Natural killer cell (primary cell): Measurements from ENCODE around the gene FAM180B. TPM values are rescaled to one million over a fixed set of nuclear protein-coding genes. Genes with fewer than 3 reads are reported as not detected.

Experiments
- ATAC-seq, 3 donors: fragments of 150-1000 bp in 2 of 3; fragments of 200-7000 bp in 1 of 3; cut with Tn5 transposase; 1 replicate in 1 of 3; 2 replicates in 2 of 3; pipeline ENCODE4 v1.10.0; 2021; ENCODE audit warnings: mild to moderate bottlenecking in 2 of 3, moderate library complexity in 2 of 3
- DNase-seq, 2 donors: peaks; one replicate each; pipeline versions ENCODE4 v3.0.0 to v3.0.0-alpha.2; 2013 to 2021; ENCODE audit warnings: mixed read lengths in 1 of 2
- H3K27ac ChIP-seq: one replicate; pipeline ENCODE4 v1.5.1; 2013; ENCODE audit warnings: mild to moderate bottlenecking, low read length
- H3K27me3 ChIP-seq: one replicate; pipeline ENCODE4 v1.6.1; 2013; ENCODE audit warnings: low read length; ENCODE audit not compliant: control insufficient read depth, insufficient read depth
- H3K36me3 ChIP-seq: one replicate; pipeline ENCODE4 v1.6.1; 2013; ENCODE audit warnings: low read length; ENCODE audit not compliant: control insufficient read depth, insufficient read depth
- H3K4me1 ChIP-seq: one replicate; pipeline ENCODE4 v1.6.1; 2013; ENCODE audit warnings: low read length; ENCODE audit not compliant: control insufficient read depth, insufficient read depth
- H3K4me3 ChIP-seq: one replicate; pipeline ENCODE4 v1.5.1; 2013; ENCODE audit warnings: low read length
- H3K9me3 ChIP-seq: one replicate; pipeline ENCODE4 v1.6.1; 2013; ENCODE audit warnings: low read length; ENCODE audit not compliant: control insufficient read depth, insufficient read depth
- H3K27ac Mint-ChIP-seq, 2 donors: one replicate each; pipeline ENCODE4 v1.8.0; 2022; ENCODE audit warnings: mild to moderate bottlenecking in 2 of 2, mixed read lengths in 2 of 2, moderate library complexity in 1 of 2
- H3K27me3 Mint-ChIP-seq, 2 donors: one replicate each; pipeline ENCODE4 v1.8.0; 2022; ENCODE audit warnings: low read depth in 2 of 2, mixed read lengths in 2 of 2
- H3K36me3 Mint-ChIP-seq: one replicate; pipeline ENCODE4 v1.8.0; 2022; ENCODE audit warnings: mixed read lengths
- H3K4me1 Mint-ChIP-seq, 2 donors: one replicate each; pipeline ENCODE4 v1.8.0; 2022; ENCODE audit warnings: mixed read lengths in 2 of 2
- H3K4me3 Mint-ChIP-seq: one replicate; pipeline ENCODE4 v1.8.0; 2022; ENCODE audit warnings: mild to moderate bottlenecking, moderate library complexity, mixed read lengths
- H3K9me3 Mint-ChIP-seq, 2 donors: one replicate each; pipeline ENCODE4 v1.8.0; 2022; ENCODE audit warnings: mixed read lengths in 2 of 2
- WGBS: methylation state at CpG from one replicate; pipeline ENCODE4 v1.1.7; 2013; ENCODE audit warnings: missing lambda C conversion rate; ENCODE audit not compliant: insufficient coverage; 5-methylcytosine and 5-hydroxymethylcytosine counted together
- intact Hi-C: fragments of 100-400 bp; cut with micrococcal nuclease; formaldehyde crosslinking; loops from one replicate; pipeline ENCODE4 v1.14.2; 2022
- total RNA-seq, 4 donors: library from RNA; stranded (reverse); fragments of 120-200 nt in 1 of 4; gene quantifications; one replicate each; pipeline versions ENCODE4 v1.2.3 to v1.2.4, GENCODE V29; 2013 to 2022
- TF ChIP-seq, protein P1 (sequence below): fragments of 200-600 bp; IDR thresholded peaks from one replicate; pipeline ENCODE4 v1.8.0; 2022; ENCODE audit warnings: antibody characterized with exemption

The FAM180B gene
- total RNA-seq, 3 donors from 2014 or later (not counting 1 experiment from before 2014, with no cell fraction given) = 0.25 TPM; not detected in 2

DNA sequence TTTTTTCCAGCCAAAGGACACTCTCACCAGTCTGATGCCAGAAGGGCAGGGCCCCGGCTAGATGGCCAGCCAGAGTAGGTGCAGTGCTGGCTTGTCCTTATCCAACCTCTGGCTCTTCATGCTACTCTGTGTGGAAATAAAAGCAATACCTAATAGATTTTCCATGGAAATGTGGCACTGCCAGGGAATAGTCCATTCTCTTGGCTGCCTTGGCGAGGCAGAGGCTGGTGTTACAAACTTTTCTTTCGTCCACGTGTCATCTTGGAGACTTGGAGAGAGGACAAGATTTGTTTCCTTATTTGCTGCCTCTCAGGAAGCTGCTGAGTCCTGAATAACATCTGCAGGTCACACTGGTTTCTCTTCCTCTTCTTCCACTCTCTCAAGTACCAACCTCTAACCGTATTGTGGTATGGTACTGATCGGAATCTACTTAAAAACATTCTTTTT, 24.9 kb downstream of the FAM180B start:
- H3K9me3 ChIP-seq = no peaks in the 10 kb centered on the region
- Mint-ChIP-seq H3K27me3 (peaks cover 2 to 11% of the 10 kb centered on the region in 2 donors), H3K4me3 (no peak overlapping the region), H3K4me1 (peaks cover 14 to 19% of the 10 kb centered on the region in 2 donors), H3K36me3 (no peaks in the 10 kb centered on the region), H3K9me3 (no peaks in the 10 kb centered on the region), H3K27ac (no peak overlapping the region)
- H3K4me3 ChIP-seq = no peak overlapping the region
- TF ChIP-seq, protein P1, sequence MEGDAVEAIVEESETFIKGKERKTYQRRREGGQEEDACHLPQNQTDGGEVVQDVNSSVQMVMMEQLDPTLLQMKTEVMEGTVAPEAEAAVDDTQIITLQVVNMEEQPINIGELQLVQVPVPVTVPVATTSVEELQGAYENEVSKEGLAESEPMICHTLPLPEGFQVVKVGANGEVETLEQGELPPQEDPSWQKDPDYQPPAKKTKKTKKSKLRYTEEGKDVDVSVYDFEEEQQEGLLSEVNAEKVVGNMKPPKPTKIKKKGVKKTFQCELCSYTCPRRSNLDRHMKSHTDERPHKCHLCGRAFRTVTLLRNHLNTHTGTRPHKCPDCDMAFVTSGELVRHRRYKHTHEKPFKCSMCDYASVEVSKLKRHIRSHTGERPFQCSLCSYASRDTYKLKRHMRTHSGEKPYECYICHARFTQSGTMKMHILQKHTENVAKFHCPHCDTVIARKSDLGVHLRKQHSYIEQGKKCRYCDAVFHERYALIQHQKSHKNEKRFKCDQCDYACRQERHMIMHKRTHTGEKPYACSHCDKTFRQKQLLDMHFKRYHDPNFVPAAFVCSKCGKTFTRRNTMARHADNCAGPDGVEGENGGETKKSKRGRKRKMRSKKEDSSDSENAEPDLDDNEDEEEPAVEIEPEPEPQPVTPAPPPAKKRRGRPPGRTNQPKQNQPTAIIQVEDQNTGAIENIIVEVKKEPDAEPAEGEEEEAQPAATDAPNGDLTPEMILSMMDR = no peak
- H3K27me3 ChIP-seq = no peaks in the 10 kb centered on the region
- no peak overlapping the region for H3K27ac ChIP-seq
- 50% methylated on average over 6 of the region's 6 CpGs for WGBS
- H3K4me1 ChIP-seq = peaks cover 15% of the 10 kb centered on the region
- ATAC-seq (no peak), DNase-seq (no peak)
- intact Hi-C loops = no loop called here
- H3K36me3 ChIP-seq = no peaks in the 10 kb centered on the region

DNA sequence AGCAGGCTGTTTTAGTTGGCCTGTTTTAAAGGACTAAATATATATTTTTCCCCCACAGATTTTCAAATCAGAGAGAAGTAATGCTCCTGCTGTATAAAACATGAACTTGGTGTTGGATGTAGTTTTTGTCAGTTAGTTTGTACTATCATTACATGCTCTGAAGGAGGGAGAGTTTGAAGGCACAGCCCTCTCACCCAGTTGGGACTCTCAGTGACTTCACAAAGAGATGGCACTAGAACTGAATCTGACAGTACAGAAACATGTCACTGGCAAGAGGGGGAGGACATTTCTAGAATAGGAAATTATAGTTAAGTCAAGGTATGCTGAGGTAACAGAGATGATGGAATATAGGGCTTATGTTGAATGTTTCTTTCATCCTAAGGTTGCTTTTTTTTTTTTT, 28.8 kb downstream of the FAM180B start:
- H3K27ac Mint-ChIP-seq = no peak overlapping the region
- no peak for ATAC-seq
- peaks cover 20 to 22% of the 10 kb centered on the region in 2 donors for H3K4me1 Mint-ChIP-seq
- Histone ChIP-seq H3K4me3 (no peak overlapping the region), H3K27me3 (no peaks in the 10 kb centered on the region), H3K9me3 (no peaks in the 10 kb centered on the region), H3K4me1 (peaks cover 23% of the 10 kb centered on the region), H3K27ac (no peak overlapping the region), H3K36me3 (peaks cover 4% of the 10 kb centered on the region)
- H3K4me3 Mint-ChIP-seq = peak overlapping the region; percentile 81
- DNase-seq = no peak
- H3K27me3 Mint-ChIP-seq = peaks cover 0 to 5% of the 10 kb centered on the region in 2 donors
- TF ChIP-seq, protein P1 = no peak
- no peaks in the 10 kb centered on the region for H3K9me3 Mint-ChIP-seq
- peaks cover 9% of the 10 kb centered on the region for H3K36me3 Mint-ChIP-seq
- intact Hi-C loops = no loop called here

DNA sequence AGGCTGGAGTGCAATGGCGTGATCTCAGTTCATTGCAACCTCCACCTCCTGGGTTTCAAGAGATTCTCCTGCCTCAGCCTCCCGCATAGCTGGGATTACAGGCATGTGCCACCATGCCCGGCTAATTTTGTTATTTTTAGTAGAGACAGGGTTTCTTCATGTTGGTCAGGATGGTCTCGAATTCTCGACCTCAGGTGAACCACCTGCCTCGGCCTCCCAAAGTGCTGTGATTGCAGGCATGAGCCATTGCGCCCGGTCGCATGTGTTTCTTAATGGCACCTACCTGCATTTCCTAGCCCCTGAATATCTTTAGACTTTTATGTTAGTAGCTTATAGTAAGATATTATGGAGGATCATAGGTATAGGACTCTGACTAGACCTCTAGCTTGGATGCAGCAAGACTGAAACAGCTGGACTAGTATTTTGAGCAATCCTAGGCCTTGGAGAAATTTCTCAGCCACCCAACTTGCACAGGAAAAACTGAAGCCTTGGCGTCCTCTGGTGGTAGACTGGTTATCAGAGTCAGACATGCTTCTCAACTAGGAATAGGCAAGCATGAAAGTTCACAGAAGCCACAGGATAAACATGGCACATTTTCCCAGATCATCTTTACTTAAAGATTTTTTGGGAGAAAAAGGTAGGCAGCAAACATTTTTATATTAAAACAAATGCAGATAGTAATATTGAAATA, 30.4 kb downstream of the FAM180B start:
- WGBS = 91% methylated on average over 10 of the region's 10 CpGs
- Histone ChIP-seq H3K9me3 (no peaks in the 10 kb centered on the region), H3K4me1 (peaks cover 19% of the 10 kb centered on the region), H3K4me3 (no peak overlapping the region), H3K36me3 (peaks cover 20% of the 10 kb centered on the region), H3K27ac (no peak overlapping the region), H3K27me3 (no peaks in the 10 kb centered on the region)
- Mint-ChIP-seq H3K4me3 (peak overlapping the region; percentile 81), H3K36me3 (peaks cover 9% of the 10 kb centered on the region), H3K4me1 (peaks cover 20 to 22% of the 10 kb centered on the region in 2 donors), H3K27me3 (peaks cover 0 to 5% of the 10 kb centered on the region in 2 donors), H3K27ac (no peak overlapping the region), H3K9me3 (no peaks in the 10 kb centered on the region)
- intact Hi-C loops = no loop called here
- TF ChIP-seq, protein P1 = no peak
- DNase-seq = peak in 1 of 2 donors; percentile 35
- no peak for ATAC-seq

DNA sequence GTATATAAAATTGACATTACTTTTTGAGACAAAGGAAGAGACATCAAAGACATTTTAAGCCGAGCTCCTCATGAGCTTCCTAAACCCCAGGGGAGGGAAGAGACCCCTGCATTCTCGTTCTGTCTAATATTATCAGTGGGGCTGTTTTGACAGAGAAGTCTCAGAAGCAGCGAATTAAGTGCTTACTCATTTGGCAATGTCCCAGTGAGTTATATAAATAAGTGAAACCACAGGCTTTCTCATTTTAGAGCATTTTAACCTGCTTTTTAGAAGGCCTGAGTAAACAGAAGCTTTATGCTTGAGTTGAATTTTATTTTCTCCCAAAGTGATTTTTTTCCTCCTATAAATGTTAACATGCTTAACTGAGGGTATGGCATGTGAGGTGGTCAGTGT, 30.9 kb downstream of the FAM180B start:
- no peaks in the 10 kb centered on the region for H3K27me3 ChIP-seq
- peaks cover 9% of the 10 kb centered on the region for H3K36me3 Mint-ChIP-seq
- no peak overlapping the region for H3K4me3 ChIP-seq
- no peak overlapping the region for H3K27ac Mint-ChIP-seq
- TF ChIP-seq, protein P1 = no peak
- 61% methylated on average over 3 of the region's 3 CpGs for WGBS
- no peak overlapping the region for H3K4me3 Mint-ChIP-seq
- peaks cover 20 to 22% of the 10 kb centered on the region in 2 donors for H3K4me1 Mint-ChIP-seq
- H3K9me3 Mint-ChIP-seq = no peaks in the 10 kb centered on the region
- intact Hi-C loops = no loop called here
- peaks cover 0 to 5% of the 10 kb centered on the region in 2 donors for H3K27me3 Mint-ChIP-seq
- ATAC-seq (no peak), DNase-seq (no peak)
- H3K36me3 ChIP-seq = peaks cover 21% of the 10 kb centered on the region
- H3K4me1 ChIP-seq = peaks cover 17% of the 10 kb centered on the region
- no peak overlapping the region for H3K27ac ChIP-seq
- H3K9me3 ChIP-seq = no peaks in the 10 kb centered on the region
